SH-SY5Y (cell line): ENCODE data around the gene FKBP1B.

ENCODE experiments used
- GATA2 ChIP-seq: IDR thresholded peaks from 2 replicates; pipeline ENCODE4 v1.6.1; 2011; ENCODE audit warnings: mild to moderate bottlenecking, low read depth, low read length
- GATA3 ChIP-seq: IDR thresholded peaks from 2 replicates; pipeline ENCODE4 v1.6.1; 2011; ENCODE audit warnings: low read depth, mild to moderate bottlenecking, low read length, moderate library complexity

- TF ChIP-seq GATA3 (no peak), GATA2 (no peak)
These were observed 1.9 kb upstream of the FKBP1B start for GRCh38 chr2:24047703-24048033.
